MM.1S (cell line): Measurements from ENCODE around the gene RNASET2.

Source experiments
- EZH2phosphoT487 ChIP-seq: fragments of 300-600 bp; sonication (generic); IDR thresholded peaks from 2 replicates; pipeline ENCODE4 v1.6.1; 2018; ENCODE audit warnings: antibody characterized with exemption, low read length
- TF ChIP-seq, protein P1 (sequence below): fragments of 300-600 bp; sonication (generic); IDR thresholded peaks from 2 replicates; pipeline ENCODE4 v1.5.1; 2016; ENCODE audit warnings: antibody characterized with exemption, low read length, mixed read lengths

DNA sequence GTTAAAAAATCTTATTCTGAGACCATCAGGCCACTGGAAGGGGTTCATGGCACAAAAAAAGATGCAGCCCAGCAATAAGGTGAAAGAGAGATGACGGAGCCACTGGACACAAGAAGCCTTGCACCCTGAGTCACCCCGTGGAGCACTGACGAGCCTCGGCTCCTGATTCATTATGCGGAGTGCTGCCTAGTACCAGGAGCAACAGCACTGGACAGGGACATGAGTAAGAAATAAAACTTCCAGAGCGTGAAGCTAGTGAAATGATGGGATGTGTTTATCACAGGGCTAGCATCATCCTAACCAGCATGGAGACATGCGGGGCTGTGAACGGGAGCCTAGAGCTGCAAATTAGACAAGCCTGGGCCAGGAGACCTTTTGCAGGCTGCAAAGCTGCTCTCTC lies 53.3 kb downstream of the RNASET2 start:
- TF ChIP-seq, protein P1, sequence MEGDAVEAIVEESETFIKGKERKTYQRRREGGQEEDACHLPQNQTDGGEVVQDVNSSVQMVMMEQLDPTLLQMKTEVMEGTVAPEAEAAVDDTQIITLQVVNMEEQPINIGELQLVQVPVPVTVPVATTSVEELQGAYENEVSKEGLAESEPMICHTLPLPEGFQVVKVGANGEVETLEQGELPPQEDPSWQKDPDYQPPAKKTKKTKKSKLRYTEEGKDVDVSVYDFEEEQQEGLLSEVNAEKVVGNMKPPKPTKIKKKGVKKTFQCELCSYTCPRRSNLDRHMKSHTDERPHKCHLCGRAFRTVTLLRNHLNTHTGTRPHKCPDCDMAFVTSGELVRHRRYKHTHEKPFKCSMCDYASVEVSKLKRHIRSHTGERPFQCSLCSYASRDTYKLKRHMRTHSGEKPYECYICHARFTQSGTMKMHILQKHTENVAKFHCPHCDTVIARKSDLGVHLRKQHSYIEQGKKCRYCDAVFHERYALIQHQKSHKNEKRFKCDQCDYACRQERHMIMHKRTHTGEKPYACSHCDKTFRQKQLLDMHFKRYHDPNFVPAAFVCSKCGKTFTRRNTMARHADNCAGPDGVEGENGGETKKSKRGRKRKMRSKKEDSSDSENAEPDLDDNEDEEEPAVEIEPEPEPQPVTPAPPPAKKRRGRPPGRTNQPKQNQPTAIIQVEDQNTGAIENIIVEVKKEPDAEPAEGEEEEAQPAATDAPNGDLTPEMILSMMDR = no peak
- TF ChIP-seq EZH2phosphoT487 = no peak
